ENCODE measurements around the gene MCM9.

DNA sequence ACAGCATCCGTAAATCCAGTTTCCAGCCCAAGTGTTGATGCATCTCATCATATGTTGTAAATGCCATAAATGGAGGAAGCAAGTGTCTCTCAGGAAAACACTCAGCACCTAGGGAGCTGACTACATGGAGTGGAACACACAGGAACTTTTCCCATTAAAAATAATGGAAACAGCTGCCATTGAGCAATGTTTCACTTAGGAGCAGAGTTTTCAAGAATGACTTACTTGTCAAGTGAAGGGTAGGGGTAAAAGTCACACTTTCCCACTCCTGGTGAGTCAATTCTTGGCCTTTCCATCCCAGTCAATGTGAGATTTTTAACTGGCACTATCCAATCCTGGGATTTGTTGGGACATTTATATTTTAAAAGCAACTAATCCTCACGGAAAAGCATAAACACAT lies 160.4 kb downstream of the MCM9 start:
- TF ChIP-seq CTCF (conservative IDR thresholded peaks at IDR 0.05; ENCODE audit: low read depth, low read length) (no peak), POLR2A (IDR thresholded peaks at IDR 0.05; ENCODE audit: low read depth, low read length) (no peak), RFX5 (IDR thresholded peaks at IDR 0.05; ENCODE audit: low read depth, low read length) (no peak), SMC3 (IDR thresholded peaks at IDR 0.05; ENCODE audit: low read depth, low read length) (no peak), MXI1 (IDR thresholded peaks at IDR 0.05; ENCODE audit: borderline replicate concordance, low read depth, low read length) (no peak), NFE2L2 (IDR thresholded peaks at IDR 0.05; ENCODE audit: low read depth, low read length) (no peak), CEBPB (IDR thresholded peaks at IDR 0.05; ENCODE audit: low read depth, low read length) (no peak), ELK1 (IDR thresholded peaks at IDR 0.05; ENCODE audit: borderline replicate concordance, low read depth, low read length) (no peak), RAD21 (IDR thresholded peaks at IDR 0.05; ENCODE audit: low read length) (no peak)
- TF ChIP-seq, protein P1, sequence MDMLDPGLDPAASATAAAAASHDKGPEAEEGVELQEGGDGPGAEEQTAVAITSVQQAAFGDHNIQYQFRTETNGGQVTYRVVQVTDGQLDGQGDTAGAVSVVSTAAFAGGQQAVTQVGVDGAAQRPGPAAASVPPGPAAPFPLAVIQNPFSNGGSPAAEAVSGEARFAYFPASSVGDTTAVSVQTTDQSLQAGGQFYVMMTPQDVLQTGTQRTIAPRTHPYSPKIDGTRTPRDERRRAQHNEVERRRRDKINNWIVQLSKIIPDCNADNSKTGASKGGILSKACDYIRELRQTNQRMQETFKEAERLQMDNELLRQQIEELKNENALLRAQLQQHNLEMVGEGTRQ (IDR thresholded peaks at IDR 0.05; ENCODE audit: low read depth, low read length) = no peak

All from IMR-90 (cell line).